A549 (cell line): ENCODE data around the gene RAB3GAP2.

Experiments
- BHLHE40 ChIP-seq: IDR thresholded peaks from 2 replicates; pipeline ENCODE4 v1.6.1; 2012; ENCODE audit warnings: low read depth, low read length, inconsistent platforms
- CHD2 ChIP-seq: fragments of 150-350 bp; IDR thresholded peaks from 2 replicates; pipeline ENCODE4 v1.6.1; 2014; ENCODE audit warnings: low read length; ENCODE audit not compliant: partially characterized antibody
- CTCF ChIP-seq: fragments of >200 bp; sonication (Bioruptor Twin); formaldehyde crosslinking; IDR thresholded peaks from 3 replicates; pipeline ENCODE4 v1.5.1; 2016
- EP300 ChIP-seq, 2 experiments: fragments of >200 bp; sonication (Bioruptor Twin); formaldehyde crosslinking; IDR thresholded peaks; 2 replicates in 1 of 2; 3 replicates in 1 of 2; pipeline ENCODE4 v1.6.1; 2016 to 2017
- PHF8 ChIP-seq: fragments of 200-600 bp; sonication (generic); IDR thresholded peaks from 2 replicates; pipeline ENCODE4 v1.6.1; 2016; ENCODE audit warnings: low read depth, mild to moderate bottlenecking, antibody characterized with exemption, moderate library complexity, borderline replicate concordance
- SMC3 ChIP-seq: fragments of >200 bp; sonication (Bioruptor Twin); formaldehyde crosslinking; IDR thresholded peaks from 3 replicates; pipeline ENCODE4 v1.6.1; 2018; ENCODE audit warnings: inconsistent platforms
- USF2 ChIP-seq: fragments of 450-650 bp; IDR thresholded peaks from 2 replicates; pipeline ENCODE4 v1.6.1; 2014; ENCODE audit warnings: antibody characterized with exemption
- ZNF302 ChIP-seq: fragments of 250-450 bp; sonication (Bioruptor Pico); IDR thresholded peaks from 2 replicates; pipeline ENCODE4 v1.9.0; 2021; ENCODE audit warnings: inconsistent platforms, mild to moderate bottlenecking, moderate library complexity

- TF ChIP-seq CTCF, result no peak
- TF ChIP-seq SMC3, result no peak
- no peak for TF ChIP-seq USF2
- TF ChIP-seq CHD2, result no peak
- no peak for TF ChIP-seq PHF8
- no peak for TF ChIP-seq EP300 (IDR thresholded peaks at IDR 0.05)
- no peak for TF ChIP-seq ZNF302 (CRISPR knock-in tag)
- TF ChIP-seq BHLHE40, result no peak
Measured at GRCh38 chr1:220255204-220255603, 17.0 kb downstream of the RAB3GAP2 start.
